ENCODE results near the gene PAM.

GRCh38 chr5:102863058-102863457 lies 108.0 kb downstream of the PAM start:
- no peak for TF ChIP-seq ATF3 (IDR thresholded peaks at IDR 0.05)
- no peak for TF ChIP-seq FOXA1 (IDR thresholded peaks at IDR 0.05)
- no peak for TF ChIP-seq CTCF (IDR thresholded peaks at IDR 0.05; ENCODE audit: low read depth, low read length, missing input control)
- TF ChIP-seq MAX (IDR thresholded peaks at IDR 0.05), result no peak
- TF ChIP-seq RXRA (IDR thresholded peaks at IDR 0.05), result no peak
- no peak for TF ChIP-seq JUND (IDR thresholded peaks at IDR 0.05)
- no peak for TF ChIP-seq RAD21 (IDR thresholded peaks at IDR 0.05)
